DND-41 (cell line): ENCODE measurements around the gene MCL1.

ENCODE experiments used
- EZH2 ChIP-seq: IDR thresholded peaks from 3 replicates; pipeline ENCODE4 v1.6.1; 2012; ENCODE audit warnings: borderline replicate concordance, low read depth, mild to moderate bottlenecking, moderate library complexity, low read length, inconsistent platforms; ENCODE audit not compliant: severe bottlenecking
- TF ChIP-seq, protein P1 (sequence below): IDR thresholded peaks from 2 replicates; pipeline ENCODE4 v1.5.1; 2012; ENCODE audit warnings: borderline replicate concordance, low read length, moderate library complexity, mild to moderate bottlenecking; ENCODE audit not compliant: poor library complexity, severe bottlenecking; ENCODE audit errors: extremely low read depth

DNA sequence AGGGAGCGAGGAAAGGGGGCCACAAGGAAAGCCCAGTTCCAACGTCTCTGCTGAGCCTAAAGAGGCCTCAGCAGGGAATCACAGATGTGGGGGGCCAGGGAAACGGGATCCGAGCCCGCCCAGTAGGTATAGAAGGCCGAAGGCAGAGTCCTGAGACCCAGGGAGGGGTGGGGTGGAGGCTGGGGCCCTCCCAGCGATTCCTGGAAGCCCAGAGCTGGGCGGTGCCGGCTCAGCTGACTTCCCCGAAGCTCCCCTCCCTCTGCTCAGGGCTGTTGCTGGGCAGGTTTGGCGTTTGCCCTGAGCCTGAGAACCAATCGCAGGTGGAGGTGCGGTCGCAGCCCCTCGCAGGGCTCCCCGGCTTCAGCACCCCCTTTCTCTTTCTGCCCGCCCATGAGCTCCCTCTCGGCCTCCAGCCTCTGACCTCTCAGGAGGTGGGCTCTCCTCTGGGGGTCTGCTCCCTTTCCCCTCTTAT is 17.4 kb downstream of the MCL1 start:
- TF ChIP-seq, protein P1, sequence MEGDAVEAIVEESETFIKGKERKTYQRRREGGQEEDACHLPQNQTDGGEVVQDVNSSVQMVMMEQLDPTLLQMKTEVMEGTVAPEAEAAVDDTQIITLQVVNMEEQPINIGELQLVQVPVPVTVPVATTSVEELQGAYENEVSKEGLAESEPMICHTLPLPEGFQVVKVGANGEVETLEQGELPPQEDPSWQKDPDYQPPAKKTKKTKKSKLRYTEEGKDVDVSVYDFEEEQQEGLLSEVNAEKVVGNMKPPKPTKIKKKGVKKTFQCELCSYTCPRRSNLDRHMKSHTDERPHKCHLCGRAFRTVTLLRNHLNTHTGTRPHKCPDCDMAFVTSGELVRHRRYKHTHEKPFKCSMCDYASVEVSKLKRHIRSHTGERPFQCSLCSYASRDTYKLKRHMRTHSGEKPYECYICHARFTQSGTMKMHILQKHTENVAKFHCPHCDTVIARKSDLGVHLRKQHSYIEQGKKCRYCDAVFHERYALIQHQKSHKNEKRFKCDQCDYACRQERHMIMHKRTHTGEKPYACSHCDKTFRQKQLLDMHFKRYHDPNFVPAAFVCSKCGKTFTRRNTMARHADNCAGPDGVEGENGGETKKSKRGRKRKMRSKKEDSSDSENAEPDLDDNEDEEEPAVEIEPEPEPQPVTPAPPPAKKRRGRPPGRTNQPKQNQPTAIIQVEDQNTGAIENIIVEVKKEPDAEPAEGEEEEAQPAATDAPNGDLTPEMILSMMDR, result no peak
- TF ChIP-seq EZH2, result no peak
